Measurements from ENCODE around the gene AFF3. TPM values are rescaled to one million over a fixed set of nuclear protein-coding genes. Genes with fewer than 3 reads are reported as not detected.

Gene AFF3
- total RNA-seq, 2 experiments from 2014 or later: 0.03 TPM

GRCh38 chr2:99860720-99861375 lies 281.5 kb downstream of the AFF3 start:
- ChIA-PET CTCF (no interaction called here), POLR2A (no interaction called here)
- H3K27me3 Mint-ChIP-seq: peaks cover 3% of the 10 kb centered on the region
- no peaks in the 10 kb centered on the region for H3K36me3 Mint-ChIP-seq (ENCODE audit: low read depth)
- no peaks in the 10 kb centered on the region for H3K9me3 Mint-ChIP-seq
- peaks cover 4% of the 10 kb centered on the region for H3K4me1 Mint-ChIP-seq
- H3K27ac Mint-ChIP-seq: no peak overlapping the region
- H3K4me3 Mint-ChIP-seq: no peak overlapping the region
- DNase-seq: no peak

GRCh38 chr2:99858951-99859596 lies 283.3 kb downstream of the AFF3 start:
- CTCF ChIA-PET: no interaction called here

GRCh38 chr2:99857867-99858444 lies 284.4 kb downstream of the AFF3 start:
- no peak overlapping the region for H3K4me3 Mint-ChIP-seq
- DNase-seq: no peak
- H3K27ac Mint-ChIP-seq: no peak overlapping the region
- no peaks in the 10 kb centered on the region for H3K9me3 Mint-ChIP-seq
- ChIA-PET POLR2A (no interaction called here), CTCF (no interaction called here)
- H3K4me1 Mint-ChIP-seq: peaks cover 4% of the 10 kb centered on the region
- H3K27me3 Mint-ChIP-seq: peaks cover 7% of the 10 kb centered on the region
- no peaks in the 10 kb centered on the region for H3K36me3 Mint-ChIP-seq (ENCODE audit: low read depth)

More at GRCh38 chr2:99858951-99859596, 283.3 kb downstream of the AFF3 start:
- Mint-ChIP-seq H3K4me1 (peaks cover 4% of the 10 kb centered on the region), H3K4me3 (no peak overlapping the region), H3K27ac (no peak overlapping the region), H3K27me3 (peaks cover 5% of the 10 kb centered on the region), H3K36me3 (ENCODE audit: low read depth) (no peaks in the 10 kb centered on the region), H3K9me3 (no peaks in the 10 kb centered on the region)
- DNase-seq: no peak
- POLR2A ChIA-PET: no interaction called here

- no peaks in the 10 kb centered on the region for H3K9me3 Mint-ChIP-seq
- no peak for DNase-seq
- CTCF ChIA-PET: no interaction called here
- H3K4me1 Mint-ChIP-seq: peaks cover 4% of the 10 kb centered on the region
- no peaks in the 10 kb centered on the region for H3K36me3 Mint-ChIP-seq (ENCODE audit: low read depth)
- peaks cover 7% of the 10 kb centered on the region for H3K27me3 Mint-ChIP-seq
- H3K4me3 Mint-ChIP-seq: no peak overlapping the region
- POLR2A ChIA-PET: no interaction called here
- no peak overlapping the region for H3K27ac Mint-ChIP-seq
Measured at GRCh38 chr2:99857372-99857771, 285.0 kb downstream of the AFF3 start.

- Mint-ChIP-seq H3K9me3 (no peaks in the 10 kb centered on the region), H3K36me3 (ENCODE audit: low read depth) (no peaks in the 10 kb centered on the region), H3K27me3 (peaks cover 7% of the 10 kb centered on the region), H3K4me3 (no peak overlapping the region), H3K4me1 (peaks cover under 1% of the 10 kb centered on the region), H3K27ac (no peak overlapping the region)
- ChIA-PET POLR2A (no interaction called here), CTCF (no interaction called here)
- DNase-seq: no peak
Measured at GRCh38 chr2:99856119-99856518, 286.3 kb downstream of the AFF3 start.

- Mint-ChIP-seq H3K36me3 (ENCODE audit: low read depth) (no peaks in the 10 kb centered on the region), H3K4me3 (no peak overlapping the region), H3K27ac (no peak overlapping the region), H3K9me3 (no peaks in the 10 kb centered on the region), H3K4me1 (no peaks in the 10 kb centered on the region), H3K27me3 (peaks cover 8% of the 10 kb centered on the region)
- no peak for DNase-seq
- POLR2A ChIA-PET: no interaction called here
- CTCF ChIA-PET: no interaction called here
Measured at GRCh38 chr2:99854236-99854852, 288.0 kb downstream of the AFF3 start.

GRCh38 chr2:99852956-99853355 lies 289.4 kb downstream of the AFF3 start:
- H3K27me3 Mint-ChIP-seq: peaks cover 8% of the 10 kb centered on the region
- CTCF ChIA-PET: no interaction called here
- no peak for DNase-seq
- no peaks in the 10 kb centered on the region for H3K9me3 Mint-ChIP-seq
- no peaks in the 10 kb centered on the region for H3K4me1 Mint-ChIP-seq
- H3K36me3 Mint-ChIP-seq (ENCODE audit: low read depth): no peaks in the 10 kb centered on the region
- POLR2A ChIA-PET: no interaction called here
- no peak overlapping the region for H3K27ac Mint-ChIP-seq
- H3K4me3 Mint-ChIP-seq: no peak overlapping the region

GRCh38 chr2:99852376-99852934 lies 289.9 kb downstream of the AFF3 start:
- H3K27me3 Mint-ChIP-seq: peaks cover 8% of the 10 kb centered on the region
- no peak overlapping the region for H3K4me3 Mint-ChIP-seq
- ChIA-PET POLR2A (no interaction called here), CTCF (no interaction called here)
- H3K27ac Mint-ChIP-seq: no peak overlapping the region
- no peaks in the 10 kb centered on the region for H3K4me1 Mint-ChIP-seq
- no peaks in the 10 kb centered on the region for H3K36me3 Mint-ChIP-seq (ENCODE audit: low read depth)
- DNase-seq: no peak
- H3K9me3 Mint-ChIP-seq: no peaks in the 10 kb centered on the region

GRCh38 chr2:99851811-99852210 lies 290.6 kb downstream of the AFF3 start:
- Mint-ChIP-seq H3K27ac (no peak overlapping the region), H3K9me3 (no peaks in the 10 kb centered on the region), H3K36me3 (ENCODE audit: low read depth) (no peaks in the 10 kb centered on the region), H3K27me3 (peaks cover 8% of the 10 kb centered on the region), H3K4me1 (no peaks in the 10 kb centered on the region), H3K4me3 (no peak overlapping the region)
- CTCF ChIA-PET: no interaction called here
- POLR2A ChIA-PET: no interaction called here
- DNase-seq: no peak

- no peaks in the 10 kb centered on the region for H3K4me1 Mint-ChIP-seq
- DNase-seq: no peak
- H3K27ac Mint-ChIP-seq: no peak overlapping the region
- H3K4me3 Mint-ChIP-seq: no peak overlapping the region
- H3K36me3 Mint-ChIP-seq (ENCODE audit: low read depth): no peaks in the 10 kb centered on the region
- ChIA-PET POLR2A (no interaction called here), CTCF (no interaction called here)
- H3K9me3 Mint-ChIP-seq: no peaks in the 10 kb centered on the region
- H3K27me3 Mint-ChIP-seq: peaks cover 7% of the 10 kb centered on the region
Measured at GRCh38 chr2:99851089-99851488, 291.3 kb downstream of the AFF3 start.

- H3K9me3 Mint-ChIP-seq: no peaks in the 10 kb centered on the region
- no peak overlapping the region for H3K27ac Mint-ChIP-seq
- H3K4me1 Mint-ChIP-seq: no peaks in the 10 kb centered on the region
- no peak for DNase-seq
- H3K27me3 Mint-ChIP-seq: peaks cover 7% of the 10 kb centered on the region
- no peak overlapping the region for H3K4me3 Mint-ChIP-seq
- CTCF ChIA-PET: no interaction called here
- H3K36me3 Mint-ChIP-seq (ENCODE audit: low read depth): no peaks in the 10 kb centered on the region
- POLR2A ChIA-PET: no interaction called here
Measured at GRCh38 chr2:99850084-99850710, 292.2 kb downstream of the AFF3 start.

GRCh38 chr2:99846462-99847107 lies 295.8 kb downstream of the AFF3 start:
- CTCF ChIA-PET: no interaction called here

GRCh38 chr2:99845296-99845695 lies 297.1 kb downstream of the AFF3 start:
- no peaks in the 10 kb centered on the region for H3K9me3 Mint-ChIP-seq
- DNase-seq: no peak
- H3K4me3 Mint-ChIP-seq: no peak overlapping the region
- no peak overlapping the region for H3K27ac Mint-ChIP-seq
- peaks cover 2% of the 10 kb centered on the region for H3K27me3 Mint-ChIP-seq
- H3K4me1 Mint-ChIP-seq: no peaks in the 10 kb centered on the region
- ChIA-PET POLR2A (no interaction called here), CTCF (no interaction called here)
- no peaks in the 10 kb centered on the region for H3K36me3 Mint-ChIP-seq (ENCODE audit: low read depth)

More at GRCh38 chr2:99846462-99847107, 295.8 kb downstream of the AFF3 start:
- no peaks in the 10 kb centered on the region for H3K4me1 Mint-ChIP-seq
- H3K4me3 Mint-ChIP-seq: no peak overlapping the region
- H3K36me3 Mint-ChIP-seq (ENCODE audit: low read depth): no peaks in the 10 kb centered on the region
- DNase-seq: no peak
- peaks cover 2% of the 10 kb centered on the region for H3K27me3 Mint-ChIP-seq
- POLR2A ChIA-PET: no interaction called here
- no peaks in the 10 kb centered on the region for H3K9me3 Mint-ChIP-seq
- H3K27ac Mint-ChIP-seq: no peak overlapping the region

All from activated CD4-positive, alpha-beta memory T cell treated with anti-CD3 and anti-CD28 coated beads, Interleukin-2, amount 10 ng/mL, durations not matched to agents 7 days and 5 days (primary cell).